Kasumi-1 (cell line): ENCODE results near the gene POP5.
"Not testable (repeated sequence)": the region's sequence is repeated elsewhere in the genome, so short reads cannot be mapped to it uniquely, and the experiment has no call there.

Experiments used
- DNase-seq, 2 experiments: peaks; one replicate each; lab custom pipeline; 2025; lab: John Stamatoyannopoulos, UW

The POP5 gene

GRCh38 chr12:120536064-120536791, 45.0 kb downstream of the POP5 start:
- no peak for DNase-seq

- peak; percentile 45 to 53 for DNase-seq
Measured at GRCh38 chr12:120534703-120535655, 46.2 kb downstream of the POP5 start.

DNA sequence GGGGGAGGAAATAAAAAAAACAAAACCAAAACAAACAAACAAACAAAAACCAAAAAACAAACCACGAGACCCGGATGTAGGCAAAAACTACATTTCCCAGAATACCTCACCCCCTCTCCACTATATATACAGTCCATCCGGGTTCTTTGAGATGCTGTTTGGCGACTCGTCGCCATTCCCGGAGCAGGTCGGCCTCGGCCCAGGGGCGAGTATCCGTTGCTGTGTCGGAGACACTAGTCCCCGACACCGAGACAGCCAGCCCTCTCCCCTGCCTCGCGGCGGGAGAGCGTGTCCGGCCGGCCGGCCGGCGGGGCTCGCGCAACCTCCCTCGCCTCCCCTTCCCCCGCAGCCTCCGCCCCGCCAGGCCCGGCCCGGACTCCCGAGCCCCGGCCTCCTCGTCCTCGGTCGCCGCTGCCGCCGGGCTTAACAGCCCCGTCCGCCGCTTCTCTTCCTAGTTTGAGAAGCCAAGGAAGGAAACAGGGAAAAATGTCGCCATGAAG, 46.9 kb downstream of the POP5 start, which contains the start of gene RNF10:
TSS of gene RNF10 (plus strand) at position 154 of the 500 bp plus-strand sequence. CDS start 456 bp downstream, outside the sequence.
- peak; percentile 74 to 83 for DNase-seq

- DNase-seq, result no peak
Measured at GRCh38 chr12:120532701-120533238, 48.4 kb downstream of the POP5 start.

- DNase-seq, result not testable (repeated sequence)
Measured at GRCh38 chr12:120530418-120530761, 50.8 kb downstream of the POP5 start.

GRCh38 chr12:120529641-120530417, 51.4 kb downstream of the POP5 start:
- peak; percentile 50 to 52 for DNase-seq

GRCh38 chr12:120528861-120529525, 52.2 kb downstream of the POP5 start, which contains the start of gene COQ5:
Gene COQ5 (minus strand): TSS chr12:120529158. CDS start chr12:120529141, 17 bp downstream.
- peak; percentile 87 to 95 for DNase-seq
